ENCODE data around the gene CDH18.

Gene CDH18

GRCh38 chr5:19728571-19728970 lies 259.4 kb downstream of the CDH18 start:
- no peak for DNase-seq

- DNase-seq: no peak
Measured at GRCh38 chr5:19719109-19719508, 268.9 kb downstream of the CDH18 start.

- DNase-seq: no peak
Measured at GRCh38 chr5:19713740-19714139, 274.3 kb downstream of the CDH18 start.

- DNase-seq: no peak
Measured at GRCh38 chr5:19709403-19709802, 278.6 kb downstream of the CDH18 start.

- no peak for DNase-seq
Measured at GRCh38 chr5:19706776-19707175, 281.2 kb downstream of the CDH18 start.

GRCh38 chr5:19701731-19702130 lies 286.3 kb downstream of the CDH18 start:
- DNase-seq: no peak

- DNase-seq: no peak
Measured at GRCh38 chr5:19694949-19695611, 292.9 kb downstream of the CDH18 start.

GRCh38 chr5:19690978-19691377 lies 297.0 kb downstream of the CDH18 start:
- DNase-seq: no peak

GRCh38 chr5:19685473-19685872 lies 302.5 kb downstream of the CDH18 start:
- DNase-seq: no peak

GRCh38 chr5:19676895-19677294 lies 311.1 kb downstream of the CDH18 start:
- DNase-seq: no peak

- no peak for DNase-seq
Measured at GRCh38 chr5:19660679-19661078, 327.3 kb downstream of the CDH18 start.

- no peak for DNase-seq
Measured at GRCh38 chr5:19655627-19656026, 332.4 kb downstream of the CDH18 start.

GRCh38 chr5:19638461-19638860 lies 349.5 kb downstream of the CDH18 start:
- no peak for DNase-seq

- no peak for DNase-seq
Measured at GRCh38 chr5:19630876-19631275, 357.1 kb downstream of the CDH18 start.

GRCh38 chr5:19626211-19626610 lies 361.8 kb downstream of the CDH18 start:
- DNase-seq: no peak

GRCh38 chr5:19625562-19625961 lies 362.4 kb downstream of the CDH18 start:
- no peak for DNase-seq

GRCh38 chr5:19619571-19619970 lies 368.4 kb downstream of the CDH18 start:
- no peak for DNase-seq

- DNase-seq: no peak
Measured at GRCh38 chr5:19616701-19617215, 371.2 kb downstream of the CDH18 start.

- DNase-seq: no peak
Measured at GRCh38 chr5:19615661-19616060, 372.3 kb downstream of the CDH18 start.

GRCh38 chr5:19615071-19615470 lies 372.9 kb downstream of the CDH18 start:
- DNase-seq: no peak

- no peak for DNase-seq
Measured at GRCh38 chr5:19608444-19609002, 379.5 kb downstream of the CDH18 start.

- no peak for DNase-seq
Measured at GRCh38 chr5:19605846-19606407, 382.1 kb downstream of the CDH18 start.

GRCh38 chr5:19584131-19584530 lies 403.9 kb downstream of the CDH18 start:
- no peak for DNase-seq

- no peak for DNase-seq
Measured at GRCh38 chr5:19577882-19578281, 410.1 kb downstream of the CDH18 start.

GRCh38 chr5:19568004-19568403 lies 420.0 kb downstream of the CDH18 start:
- no peak for DNase-seq
